Esophagus squamous epithelium (tissue), 5 donors: Measurements from ENCODE around the gene CX3CL1. TPM values are rescaled to one million over a fixed set of nuclear protein-coding genes. Genes with fewer than 3 reads are reported as not detected.
A peak's percentile ranks its signal among the peaks of the same experiment; 100 is the strongest.

Experiments used
- DNase-seq: peaks from one replicate; lab custom pipeline; 2025; lab: John Stamatoyannopoulos, UW
- H3K27ac ChIP-seq, 4 donors: fragments of 200-600 bp; sonication (generic); one replicate each; pipeline ENCODE4 v1.5.1; 2016 to 2019; ENCODE audit warnings: mild to moderate bottlenecking in 1 of 4
- H3K27me3 ChIP-seq, 4 donors: fragments of 200-600 bp; sonication (generic); 1 replicate in 3 of 4; 2 replicates in 1 of 4; pipeline versions ENCODE4 v1.5.1 to v1.6.0; 2017 to 2021; ENCODE audit warnings: antibody characterized with exemption in 1 of 4
- H3K36me3 ChIP-seq, 3 donors: fragments of 200-600 bp; sonication (generic); one replicate each; pipeline ENCODE4 v1.5.1; 2016 to 2019
- H3K4me1 ChIP-seq, 3 donors: fragments of 200-600 bp; sonication (generic); one replicate each; pipeline ENCODE4 v1.5.1; 2017 to 2019
- H3K4me3 ChIP-seq, 4 donors: fragments of 200-600 bp; sonication (generic); 1 replicate in 3 of 4; 2 replicates in 1 of 4; pipeline ENCODE4 v1.5.1; 2016 to 2019; ENCODE audit warnings: mild to moderate bottlenecking in 2 of 4, moderate library complexity in 1 of 4
- H3K9me3 ChIP-seq, 3 donors: fragments of 200-600 bp; sonication (generic); one replicate each; pipeline ENCODE4 v1.5.1; 2016 to 2019
- POLR2A ChIP-seq, 4 donors: fragments of 450-650 bp; IDR thresholded peaks; one replicate each; pipeline ENCODE4 v1.6.1; 2017; ENCODE audit warnings: antibody characterized with exemption in 4 of 4, mild to moderate bottlenecking in 4 of 4, moderate library complexity in 3 of 4
- WGBS, 2 donors: methylation state at CpG; one replicate each; pipeline ENCODE4 v1.1.5; 2018; 5-methylcytosine and 5-hydroxymethylcytosine counted together
- intact Hi-C: fragments of 100-400 bp; cut with DNase I; formaldehyde crosslinking; loops from one replicate; pipeline ENCODE4 v1.15.0; 2022
- total RNA-seq, 4 donors: library from RNA; depleted of rRNA; stranded (reverse); fragments of >200 nt; gene quantifications; one replicate each; pipeline ENCODE4 v1.1.0, GENCODE V29; 2016
- TF ChIP-seq, protein P1 (sequence below), 6 experiments: fragments of 450-650 bp in 4 of 6; fragments of 200-600 bp in 2 of 6; sonication (generic) in 2 of 6; IDR thresholded peaks; one replicate each; pipeline ENCODE4 v1.5.1; 2016 to 2019; ENCODE audit warnings: antibody characterized with exemption in 6 of 6, mild to moderate bottlenecking in 4 of 6, moderate library complexity in 4 of 6
- donor health status: DM: yes; HTN: yes; CAD: no.

The CX3CL1 gene
- total RNA-seq, 4 donors from 2014 or later: 3.3 to 14.8 (median 7.4) TPM

DNA sequence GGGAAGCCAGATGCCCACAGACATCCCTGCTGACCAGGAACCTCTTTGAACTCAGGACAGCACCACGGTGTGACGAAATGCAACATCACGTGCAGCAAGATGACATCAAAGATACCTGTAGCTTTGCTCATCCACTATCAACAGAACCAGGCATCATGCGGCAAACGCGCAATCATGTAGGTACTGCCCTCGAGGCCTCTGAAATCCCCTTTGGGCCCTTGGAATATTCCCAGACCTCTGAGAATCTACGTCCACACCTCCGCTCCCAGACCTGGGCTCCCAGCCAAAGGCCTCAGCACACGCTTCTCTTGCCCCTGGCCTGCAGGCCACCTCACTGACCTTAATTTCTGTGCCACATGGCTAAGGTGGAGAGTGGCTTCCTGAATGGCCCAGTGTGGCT lies 7.3 kb downstream of the CX3CL1 start:
- peak overlapping the region in 2 of 4 donors; percentile 53 to 73 for H3K27ac ChIP-seq
- peaks cover 0 to 21% (median 0%) of the 10 kb centered on the region in 3 donors for H3K36me3 ChIP-seq
- no peak overlapping the region for H3K4me3 ChIP-seq
- no peak for TF ChIP-seq POLR2A (IDR thresholded peaks at IDR 0.05)
- TF ChIP-seq, protein P1, sequence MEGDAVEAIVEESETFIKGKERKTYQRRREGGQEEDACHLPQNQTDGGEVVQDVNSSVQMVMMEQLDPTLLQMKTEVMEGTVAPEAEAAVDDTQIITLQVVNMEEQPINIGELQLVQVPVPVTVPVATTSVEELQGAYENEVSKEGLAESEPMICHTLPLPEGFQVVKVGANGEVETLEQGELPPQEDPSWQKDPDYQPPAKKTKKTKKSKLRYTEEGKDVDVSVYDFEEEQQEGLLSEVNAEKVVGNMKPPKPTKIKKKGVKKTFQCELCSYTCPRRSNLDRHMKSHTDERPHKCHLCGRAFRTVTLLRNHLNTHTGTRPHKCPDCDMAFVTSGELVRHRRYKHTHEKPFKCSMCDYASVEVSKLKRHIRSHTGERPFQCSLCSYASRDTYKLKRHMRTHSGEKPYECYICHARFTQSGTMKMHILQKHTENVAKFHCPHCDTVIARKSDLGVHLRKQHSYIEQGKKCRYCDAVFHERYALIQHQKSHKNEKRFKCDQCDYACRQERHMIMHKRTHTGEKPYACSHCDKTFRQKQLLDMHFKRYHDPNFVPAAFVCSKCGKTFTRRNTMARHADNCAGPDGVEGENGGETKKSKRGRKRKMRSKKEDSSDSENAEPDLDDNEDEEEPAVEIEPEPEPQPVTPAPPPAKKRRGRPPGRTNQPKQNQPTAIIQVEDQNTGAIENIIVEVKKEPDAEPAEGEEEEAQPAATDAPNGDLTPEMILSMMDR (IDR thresholded peaks at IDR 0.05): no peak
- intact Hi-C loops: no loop called here
- peaks cover 12 to 91% (median 49%) of the 10 kb centered on the region in 3 donors for H3K4me1 ChIP-seq
- no peaks in the 10 kb centered on the region for H3K27me3 ChIP-seq
- 67 to 76% methylated on average over 10 of the region's 10 CpGs for WGBS, 2 donors
- H3K9me3 ChIP-seq: no peaks in the 10 kb centered on the region
- no peak for DNase-seq

DNA sequence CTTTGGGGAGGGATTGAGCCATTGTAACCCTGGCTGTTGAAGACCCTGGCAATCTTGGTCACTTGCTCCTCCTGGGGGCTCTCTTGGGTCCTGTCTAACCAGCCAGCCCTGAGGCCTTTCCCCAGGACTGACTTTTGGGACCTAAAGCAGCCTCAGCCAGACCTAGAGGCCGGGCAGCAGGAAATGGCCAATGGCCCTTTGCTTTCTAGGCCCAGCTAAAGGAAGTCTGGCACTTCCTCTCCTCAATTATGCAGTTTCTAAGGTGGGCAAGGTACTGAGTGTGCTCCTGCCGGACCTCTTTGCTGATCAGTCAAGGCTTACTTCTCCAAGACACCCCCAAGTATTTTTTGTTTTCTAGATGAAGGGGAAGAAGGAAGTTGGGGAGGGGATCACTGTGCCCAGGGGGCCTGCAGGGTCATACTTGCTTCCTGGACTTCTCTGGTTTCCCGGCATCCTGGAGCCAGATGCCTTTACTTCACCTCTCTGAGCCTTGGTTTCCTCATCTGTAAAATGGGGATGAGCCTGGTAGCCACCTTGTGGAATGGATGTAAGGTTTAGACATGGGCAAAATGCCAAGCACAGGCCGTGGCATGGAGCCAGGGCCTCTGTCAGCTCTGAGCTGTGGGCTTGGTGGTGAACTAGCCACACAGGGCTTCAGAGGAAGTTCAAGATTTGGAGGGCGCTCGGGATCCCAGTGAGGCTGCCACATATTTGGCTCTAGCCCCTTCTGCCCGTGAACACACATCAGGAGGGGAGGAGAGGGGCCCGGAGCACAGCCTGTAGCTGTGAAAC lies 8.6 kb downstream of the CX3CL1 start:
- 40 to 63% methylated on average over 4 to 7 of the region's 8 CpGs for WGBS, 2 donors
- TF ChIP-seq POLR2A (IDR thresholded peaks at IDR 0.05): no peak
- TF ChIP-seq, protein P1 (IDR thresholded peaks at IDR 0.05): no peak
- Histone ChIP-seq H3K27ac (peak overlapping the region in 3 of 4 donors; percentile 53 to 73 (median 56)), H3K4me3 (no peak overlapping the region), H3K4me1 (peaks cover 13 to 87% (median 48%) of the 10 kb centered on the region in 3 donors), H3K9me3 (no peaks in the 10 kb centered on the region), H3K27me3 (no peaks in the 10 kb centered on the region), H3K36me3 (peaks cover 0 to 21% (median 0%) of the 10 kb centered on the region in 3 donors)
- DNase-seq: no peak
- intact Hi-C loops: no loop called here

DNA sequence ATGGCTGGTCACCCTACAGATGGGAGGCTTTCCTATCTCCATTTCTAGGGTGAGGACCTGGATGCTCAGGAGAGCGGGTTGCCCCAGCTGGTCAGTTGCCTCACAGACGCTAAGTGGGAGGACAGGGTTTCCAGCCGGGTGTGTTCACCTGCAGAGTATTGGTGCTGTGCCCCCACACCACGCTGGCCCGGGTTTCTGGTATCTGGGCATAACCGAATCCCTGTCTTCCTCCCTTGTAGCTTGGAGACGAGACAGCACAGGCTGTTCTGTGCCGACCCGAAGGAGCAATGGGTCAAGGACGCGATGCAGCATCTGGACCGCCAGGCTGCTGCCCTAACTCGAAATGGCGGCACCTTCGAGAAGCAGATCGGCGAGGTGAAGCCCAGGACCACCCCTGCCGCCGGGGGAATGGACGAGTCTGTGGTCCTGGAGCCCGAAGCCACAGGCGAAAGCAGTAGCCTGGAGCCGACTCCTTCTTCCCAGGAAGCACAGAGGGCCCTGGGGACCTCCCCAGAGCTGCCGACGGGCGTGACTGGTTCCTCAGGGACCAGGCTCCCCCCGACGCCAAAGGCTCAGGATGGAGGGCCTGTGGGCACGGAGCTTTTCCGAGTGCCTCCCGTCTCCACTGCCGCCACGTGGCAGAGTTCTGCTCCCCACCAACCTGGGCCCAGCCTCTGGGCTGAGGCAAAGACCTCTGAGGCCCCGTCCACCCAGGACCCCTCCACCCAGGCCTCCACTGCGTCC lies 9.7 kb downstream of the CX3CL1 start:
- DNase-seq: no peak
- intact Hi-C loops: no loop called here
- no peak overlapping the region for H3K4me3 ChIP-seq
- peaks cover 13 to 87% (median 55%) of the 10 kb centered on the region in 3 donors for H3K4me1 ChIP-seq
- no peaks in the 10 kb centered on the region for H3K9me3 ChIP-seq
- peak overlapping the region in 3 of 4 donors; percentile 53 to 73 (median 56) for H3K27ac ChIP-seq
- peaks cover 0 to 21% (median 0%) of the 10 kb centered on the region in 3 donors for H3K36me3 ChIP-seq
- WGBS, 2 donors: 85 to 90% methylated on average over 12 to 14 of the region's 35 CpGs
- H3K27me3 ChIP-seq: no peaks in the 10 kb centered on the region
- TF ChIP-seq, protein P1 (IDR thresholded peaks at IDR 0.05): no peak
- no peak for TF ChIP-seq POLR2A (IDR thresholded peaks at IDR 0.05)

DNA sequence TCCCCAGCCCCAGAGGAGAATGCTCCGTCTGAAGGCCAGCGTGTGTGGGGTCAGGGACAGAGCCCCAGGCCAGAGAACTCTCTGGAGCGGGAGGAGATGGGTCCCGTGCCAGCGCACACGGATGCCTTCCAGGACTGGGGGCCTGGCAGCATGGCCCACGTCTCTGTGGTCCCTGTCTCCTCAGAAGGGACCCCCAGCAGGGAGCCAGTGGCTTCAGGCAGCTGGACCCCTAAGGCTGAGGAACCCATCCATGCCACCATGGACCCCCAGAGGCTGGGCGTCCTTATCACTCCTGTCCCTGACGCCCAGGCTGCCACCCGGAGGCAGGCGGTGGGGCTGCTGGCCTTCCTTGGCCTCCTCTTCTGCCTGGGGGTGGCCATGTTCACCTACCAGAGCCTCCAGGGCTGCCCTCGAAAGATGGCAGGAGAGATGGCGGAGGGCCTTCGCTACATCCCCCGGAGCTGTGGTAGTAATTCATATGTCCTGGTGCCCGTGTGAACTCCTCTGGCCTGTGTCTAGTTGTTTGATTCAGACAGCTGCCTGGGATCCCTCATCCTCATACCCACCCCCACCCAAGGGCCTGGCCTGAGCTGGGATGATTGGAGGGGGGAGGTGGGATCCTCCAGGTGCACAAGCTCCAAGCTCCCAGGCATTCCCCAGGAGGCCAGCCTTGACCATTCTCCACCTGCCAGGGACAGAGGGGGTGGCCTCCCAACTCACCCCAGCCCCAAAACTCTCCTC lies 10.4 kb downstream of the CX3CL1 start:
- H3K36me3 ChIP-seq: peaks cover 0 to 21% (median 0%) of the 10 kb centered on the region in 3 donors
- no peak for TF ChIP-seq POLR2A (IDR thresholded peaks at IDR 0.05)
- TF ChIP-seq, protein P1 (IDR thresholded peaks at IDR 0.05): no peak
- peak overlapping the region in 2 of 4 donors; percentile 53 to 79 for H3K27ac ChIP-seq
- H3K4me1 ChIP-seq: peaks cover 8 to 87% (median 53%) of the 10 kb centered on the region in 3 donors
- no peaks in the 10 kb centered on the region for H3K9me3 ChIP-seq
- H3K4me3 ChIP-seq: no peak overlapping the region
- intact Hi-C loops: no loop called here
- 60 to 90% methylated on average over 1 to 5 of the region's 16 CpGs for WGBS, 2 donors
- no peak for DNase-seq
- no peaks in the 10 kb centered on the region for H3K27me3 ChIP-seq
